ENCODE results near the gene PARD3B.

PARD3B gene

GRCh38 chr2:204840504-204840903, 295.2 kb downstream of the PARD3B start:
- no peaks in the 10 kb centered on the region for H3K36me3 ChIP-seq (ENCODE audit: control insufficient read depth, insufficient read depth, low read length)
- H3K4me1 ChIP-seq (ENCODE audit: control insufficient read depth, insufficient read depth, low read length): no peaks in the 10 kb centered on the region
- no peak overlapping the region for H3K4me3 ChIP-seq (ENCODE audit: low read depth, low read length)
- H3K27ac ChIP-seq (ENCODE audit: low read depth, low read length): no peak overlapping the region
- no peak overlapping the region for H3K9ac ChIP-seq (ENCODE audit: low read depth, low read length)
- no peaks in the 10 kb centered on the region for H3K27me3 ChIP-seq (ENCODE audit: control insufficient read depth, insufficient read depth, low read length)
- no peaks in the 10 kb centered on the region for H3K9me3 ChIP-seq (ENCODE audit: control insufficient read depth, insufficient read depth, low read length)

- H3K9me3 ChIP-seq (ENCODE audit: control insufficient read depth, insufficient read depth, low read length): no peaks in the 10 kb centered on the region
- no peaks in the 10 kb centered on the region for H3K27me3 ChIP-seq (ENCODE audit: control insufficient read depth, insufficient read depth, low read length)
- H3K4me3 ChIP-seq (ENCODE audit: low read depth, low read length): no peak overlapping the region
- H3K27ac ChIP-seq (ENCODE audit: low read depth, low read length): no peak overlapping the region
- no peaks in the 10 kb centered on the region for H3K36me3 ChIP-seq (ENCODE audit: control insufficient read depth, insufficient read depth, low read length)
- no peaks in the 10 kb centered on the region for H3K4me1 ChIP-seq (ENCODE audit: control insufficient read depth, insufficient read depth, low read length)
- no peak overlapping the region for H3K9ac ChIP-seq (ENCODE audit: low read depth, low read length)
Measured at GRCh38 chr2:204842068-204842467, 296.8 kb downstream of the PARD3B start.

GRCh38 chr2:204842661-204843485, 297.6 kb downstream of the PARD3B start:
- H3K4me1 ChIP-seq (ENCODE audit: control insufficient read depth, insufficient read depth, low read length): no peaks in the 10 kb centered on the region
- no peaks in the 10 kb centered on the region for H3K36me3 ChIP-seq (ENCODE audit: control insufficient read depth, insufficient read depth, low read length)
- no peak overlapping the region for H3K9ac ChIP-seq (ENCODE audit: low read depth, low read length)
- no peaks in the 10 kb centered on the region for H3K9me3 ChIP-seq (ENCODE audit: control insufficient read depth, insufficient read depth, low read length)
- no peak overlapping the region for H3K4me3 ChIP-seq (ENCODE audit: low read depth, low read length)
- no peak overlapping the region for H3K27ac ChIP-seq (ENCODE audit: low read depth, low read length)
- H3K27me3 ChIP-seq (ENCODE audit: control insufficient read depth, insufficient read depth, low read length): no peaks in the 10 kb centered on the region

- no peaks in the 10 kb centered on the region for H3K9me3 ChIP-seq (ENCODE audit: control insufficient read depth, insufficient read depth, low read length)
- H3K27me3 ChIP-seq (ENCODE audit: control insufficient read depth, insufficient read depth, low read length): no peaks in the 10 kb centered on the region
- H3K9ac ChIP-seq (ENCODE audit: low read depth, low read length): no peak overlapping the region
- H3K4me3 ChIP-seq (ENCODE audit: low read depth, low read length): no peak overlapping the region
- H3K4me1 ChIP-seq (ENCODE audit: control insufficient read depth, insufficient read depth, low read length): no peaks in the 10 kb centered on the region
- no peak overlapping the region for H3K27ac ChIP-seq (ENCODE audit: low read depth, low read length)
- H3K36me3 ChIP-seq (ENCODE audit: control insufficient read depth, insufficient read depth, low read length): no peaks in the 10 kb centered on the region
Measured at GRCh38 chr2:204846471-204846870, 301.2 kb downstream of the PARD3B start.

- Histone ChIP-seq H3K9me3 (ENCODE audit: control insufficient read depth, insufficient read depth, low read length) (no peaks in the 10 kb centered on the region), H3K4me3 (ENCODE audit: low read depth, low read length) (no peak overlapping the region), H3K9ac (ENCODE audit: low read depth, low read length) (no peak overlapping the region), H3K27ac (ENCODE audit: low read depth, low read length) (no peak overlapping the region), H3K27me3 (ENCODE audit: control insufficient read depth, insufficient read depth, low read length) (no peaks in the 10 kb centered on the region), H3K4me1 (ENCODE audit: control insufficient read depth, insufficient read depth, low read length) (no peaks in the 10 kb centered on the region), H3K36me3 (ENCODE audit: control insufficient read depth, insufficient read depth, low read length) (no peaks in the 10 kb centered on the region)
Measured at GRCh38 chr2:204849892-204850291, 304.6 kb downstream of the PARD3B start.

GRCh38 chr2:204850581-204850980, 305.3 kb downstream of the PARD3B start:
- Histone ChIP-seq H3K9me3 (ENCODE audit: control insufficient read depth, insufficient read depth, low read length) (no peaks in the 10 kb centered on the region), H3K4me1 (ENCODE audit: control insufficient read depth, insufficient read depth, low read length) (no peaks in the 10 kb centered on the region), H3K36me3 (ENCODE audit: control insufficient read depth, insufficient read depth, low read length) (no peaks in the 10 kb centered on the region), H3K27me3 (ENCODE audit: control insufficient read depth, insufficient read depth, low read length) (no peaks in the 10 kb centered on the region), H3K4me3 (ENCODE audit: low read depth, low read length) (no peak overlapping the region), H3K27ac (ENCODE audit: low read depth, low read length) (no peak overlapping the region), H3K9ac (ENCODE audit: low read depth, low read length) (no peak overlapping the region)

- Histone ChIP-seq H3K4me3 (ENCODE audit: low read depth, low read length) (no peak overlapping the region), H3K27me3 (ENCODE audit: control insufficient read depth, insufficient read depth, low read length) (no peaks in the 10 kb centered on the region), H3K36me3 (ENCODE audit: control insufficient read depth, insufficient read depth, low read length) (no peaks in the 10 kb centered on the region), H3K9me3 (ENCODE audit: control insufficient read depth, insufficient read depth, low read length) (no peaks in the 10 kb centered on the region), H3K9ac (ENCODE audit: low read depth, low read length) (no peak overlapping the region), H3K27ac (ENCODE audit: low read depth, low read length) (no peak overlapping the region), H3K4me1 (ENCODE audit: control insufficient read depth, insufficient read depth, low read length) (no peaks in the 10 kb centered on the region)
Measured at GRCh38 chr2:204853905-204854304, 308.6 kb downstream of the PARD3B start.

GRCh38 chr2:204860274-204860673, 315.0 kb downstream of the PARD3B start:
- Histone ChIP-seq H3K9ac (ENCODE audit: low read depth, low read length) (no peak overlapping the region), H3K4me1 (ENCODE audit: control insufficient read depth, insufficient read depth, low read length) (peaks cover 14% of the 10 kb centered on the region; the same call in 1 of the 2 replicates), H3K9me3 (ENCODE audit: control insufficient read depth, insufficient read depth, low read length) (no peaks in the 10 kb centered on the region), H3K36me3 (ENCODE audit: control insufficient read depth, insufficient read depth, low read length) (no peaks in the 10 kb centered on the region), H3K27me3 (ENCODE audit: control insufficient read depth, insufficient read depth, low read length) (no peaks in the 10 kb centered on the region), H3K4me3 (ENCODE audit: low read depth, low read length) (no peak overlapping the region), H3K27ac (ENCODE audit: low read depth, low read length) (no peak overlapping the region)

- Histone ChIP-seq H3K4me1 (ENCODE audit: control insufficient read depth, insufficient read depth, low read length) (peaks cover 14% of the 10 kb centered on the region; the same call in 1 of the 2 replicates), H3K9me3 (ENCODE audit: control insufficient read depth, insufficient read depth, low read length) (no peaks in the 10 kb centered on the region), H3K36me3 (ENCODE audit: control insufficient read depth, insufficient read depth, low read length) (no peaks in the 10 kb centered on the region), H3K4me3 (ENCODE audit: low read depth, low read length) (no peak overlapping the region), H3K27ac (ENCODE audit: low read depth, low read length) (no peak overlapping the region), H3K27me3 (ENCODE audit: control insufficient read depth, insufficient read depth, low read length) (no peaks in the 10 kb centered on the region), H3K9ac (ENCODE audit: low read depth, low read length) (no peak overlapping the region)
Measured at GRCh38 chr2:204862809-204863208, 317.5 kb downstream of the PARD3B start.

GRCh38 chr2:204863336-204863735, 318.1 kb downstream of the PARD3B start:
- no peak overlapping the region for H3K9ac ChIP-seq (ENCODE audit: low read depth, low read length)
- no peaks in the 10 kb centered on the region for H3K9me3 ChIP-seq (ENCODE audit: control insufficient read depth, insufficient read depth, low read length)
- no peaks in the 10 kb centered on the region for H3K27me3 ChIP-seq (ENCODE audit: control insufficient read depth, insufficient read depth, low read length)
- H3K4me1 ChIP-seq (ENCODE audit: control insufficient read depth, insufficient read depth, low read length): peaks cover 14% of the 10 kb centered on the region; the same call in 1 of the 2 replicates
- no peaks in the 10 kb centered on the region for H3K36me3 ChIP-seq (ENCODE audit: control insufficient read depth, insufficient read depth, low read length)
- no peak overlapping the region for H3K4me3 ChIP-seq (ENCODE audit: low read depth, low read length)
- H3K27ac ChIP-seq (ENCODE audit: low read depth, low read length): no peak overlapping the region

- Histone ChIP-seq H3K4me1 (ENCODE audit: control insufficient read depth, insufficient read depth, low read length) (peaks cover 9% of the 10 kb centered on the region; the same call in 1 of the 2 replicates), H3K9ac (ENCODE audit: low read depth, low read length) (no peak overlapping the region), H3K27ac (ENCODE audit: low read depth, low read length) (no peak overlapping the region), H3K9me3 (ENCODE audit: control insufficient read depth, insufficient read depth, low read length) (no peaks in the 10 kb centered on the region), H3K27me3 (ENCODE audit: control insufficient read depth, insufficient read depth, low read length) (no peaks in the 10 kb centered on the region), H3K36me3 (ENCODE audit: control insufficient read depth, insufficient read depth, low read length) (no peaks in the 10 kb centered on the region), H3K4me3 (ENCODE audit: low read depth, low read length) (no peak overlapping the region)
Measured at GRCh38 chr2:204869132-204869823, 324.0 kb downstream of the PARD3B start.

Measured in HUES48 (cell line).